HL-60/S4 treated with phorbol 12-myristate 13-acetate at 8.2 ng/mL for 4 days and 3 days (cell line): ENCODE measurements around the gene MAP10.

Experiments
- in situ Hi-C: fragments of 300-500 bp; cut with MboI; formaldehyde crosslinking; loops from 2 replicates; pipeline ENCODE4 v1.15.0; 2022; ENCODE audit warnings: low sequenced_read_pairs

MAP10 gene

GRCh38 chr1:232854798-232855159 lies 49.6 kb downstream of the MAP10 start:
- in situ Hi-C loops = no loop called here

- in situ Hi-C loops = no loop called here
Measured at GRCh38 chr1:232856541-232856940, 51.3 kb downstream of the MAP10 start.
